ENCODE data around the gene UGT2B17.

DNA sequence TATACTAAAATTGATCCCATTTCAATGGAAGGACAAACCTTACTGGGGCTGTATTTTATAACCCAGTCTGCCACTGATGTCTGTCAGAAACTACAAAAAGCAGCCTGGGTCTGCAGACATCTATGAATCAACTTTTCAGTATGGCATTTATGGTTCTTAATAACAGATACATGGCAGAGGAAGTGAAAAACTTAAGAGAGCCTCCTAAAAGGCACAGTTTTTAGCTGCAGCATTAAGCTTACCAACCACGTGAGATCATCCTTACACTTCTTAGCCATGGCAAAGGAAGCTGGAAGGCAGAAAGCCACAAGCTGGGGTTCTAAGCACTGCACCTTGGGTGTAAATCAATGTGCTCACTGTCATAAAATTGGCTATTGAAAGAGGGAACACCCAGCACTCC lies 16.6 kb upstream of the UGT2B17 start:
- TF ChIP-seq, protein P1, sequence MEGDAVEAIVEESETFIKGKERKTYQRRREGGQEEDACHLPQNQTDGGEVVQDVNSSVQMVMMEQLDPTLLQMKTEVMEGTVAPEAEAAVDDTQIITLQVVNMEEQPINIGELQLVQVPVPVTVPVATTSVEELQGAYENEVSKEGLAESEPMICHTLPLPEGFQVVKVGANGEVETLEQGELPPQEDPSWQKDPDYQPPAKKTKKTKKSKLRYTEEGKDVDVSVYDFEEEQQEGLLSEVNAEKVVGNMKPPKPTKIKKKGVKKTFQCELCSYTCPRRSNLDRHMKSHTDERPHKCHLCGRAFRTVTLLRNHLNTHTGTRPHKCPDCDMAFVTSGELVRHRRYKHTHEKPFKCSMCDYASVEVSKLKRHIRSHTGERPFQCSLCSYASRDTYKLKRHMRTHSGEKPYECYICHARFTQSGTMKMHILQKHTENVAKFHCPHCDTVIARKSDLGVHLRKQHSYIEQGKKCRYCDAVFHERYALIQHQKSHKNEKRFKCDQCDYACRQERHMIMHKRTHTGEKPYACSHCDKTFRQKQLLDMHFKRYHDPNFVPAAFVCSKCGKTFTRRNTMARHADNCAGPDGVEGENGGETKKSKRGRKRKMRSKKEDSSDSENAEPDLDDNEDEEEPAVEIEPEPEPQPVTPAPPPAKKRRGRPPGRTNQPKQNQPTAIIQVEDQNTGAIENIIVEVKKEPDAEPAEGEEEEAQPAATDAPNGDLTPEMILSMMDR (IDR thresholded peaks at IDR 0.05; ENCODE audit: borderline replicate concordance, extremely low read depth, low read length, poor library complexity, severe bottlenecking) = no peak
- no peak for TF ChIP-seq EZH2 (IDR thresholded peaks at IDR 0.05; ENCODE audit: borderline replicate concordance, low read depth, low read length, severe bottlenecking)

Measured in DND-41 (cell line).